ENCODE measurements around the gene CARMIL1. TPM values are rescaled to one million over a fixed set of nuclear protein-coding genes. Genes with fewer than 3 reads are reported as not detected.
A peak's percentile ranks its signal among the peaks of the same experiment; 100 is the strongest.

CARMIL1 gene
- total RNA-seq, 1 donor from 2014 or later = 14.5 TPM

DNA sequence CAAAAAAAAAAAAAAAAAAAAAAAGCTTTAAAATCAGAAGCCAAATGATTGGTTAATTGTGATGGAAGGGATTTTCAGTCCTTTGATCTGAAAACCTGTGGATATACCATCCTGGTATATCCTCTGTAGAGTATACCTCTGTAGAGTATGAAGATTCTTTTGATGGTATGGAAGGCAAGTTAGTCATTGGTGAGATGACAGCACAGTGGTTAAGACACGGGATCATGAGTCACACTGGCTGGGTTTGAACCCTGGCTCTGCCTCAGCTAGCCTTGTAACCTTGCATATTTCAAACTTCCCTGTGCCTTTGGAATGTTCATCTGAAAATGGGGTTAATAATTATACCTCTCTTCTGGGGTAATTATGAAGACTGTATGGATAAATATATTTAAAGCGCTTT lies 179.3 kb downstream of the CARMIL1 start:
- H3K9me3 Mint-ChIP-seq (ENCODE audit: low read depth) = no peaks in the 10 kb centered on the region

DNA sequence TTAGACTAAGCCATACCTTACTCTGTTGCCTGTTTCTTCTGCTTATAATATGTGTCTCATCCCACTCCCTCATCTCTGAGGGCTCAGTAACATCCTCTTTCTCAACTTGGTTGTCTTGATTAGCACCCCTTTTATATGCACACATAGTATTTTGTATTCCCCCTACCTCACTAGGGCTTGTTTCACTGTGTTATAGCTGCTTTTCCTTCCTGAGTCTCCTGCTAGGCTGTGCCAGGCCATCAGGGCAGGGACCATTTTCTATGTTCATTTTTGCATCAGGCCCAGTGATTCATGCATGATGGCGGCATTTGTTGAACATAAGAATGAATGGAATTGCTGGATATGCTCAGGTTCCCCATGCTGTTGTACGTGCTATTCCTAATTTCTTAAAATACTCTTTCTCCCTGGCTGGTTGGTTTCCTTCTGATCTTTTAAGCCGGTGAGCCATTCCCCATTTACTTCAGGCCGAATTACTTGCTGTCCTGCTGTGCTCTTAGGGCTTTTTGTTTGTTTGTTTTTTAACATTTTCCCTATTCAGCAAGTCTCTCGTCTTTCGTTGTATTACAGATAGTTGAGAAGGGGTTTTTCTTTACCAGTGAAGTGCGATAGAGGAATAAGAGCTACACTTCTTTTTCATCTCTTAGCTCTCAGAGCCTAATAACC lies 183.2 kb downstream of the CARMIL1 start:
- H3K27ac Mint-ChIP-seq (ENCODE audit: unreplicated experiment) = no peak overlapping the region
- H3K9me3 Mint-ChIP-seq (ENCODE audit: low read depth) = no peaks in the 10 kb centered on the region
- no peak for DNase-seq (ENCODE audit: low spot score)
- no peak overlapping the region for H3K4me3 Mint-ChIP-seq (ENCODE audit: unreplicated experiment)
- TF ChIP-seq, protein P1, sequence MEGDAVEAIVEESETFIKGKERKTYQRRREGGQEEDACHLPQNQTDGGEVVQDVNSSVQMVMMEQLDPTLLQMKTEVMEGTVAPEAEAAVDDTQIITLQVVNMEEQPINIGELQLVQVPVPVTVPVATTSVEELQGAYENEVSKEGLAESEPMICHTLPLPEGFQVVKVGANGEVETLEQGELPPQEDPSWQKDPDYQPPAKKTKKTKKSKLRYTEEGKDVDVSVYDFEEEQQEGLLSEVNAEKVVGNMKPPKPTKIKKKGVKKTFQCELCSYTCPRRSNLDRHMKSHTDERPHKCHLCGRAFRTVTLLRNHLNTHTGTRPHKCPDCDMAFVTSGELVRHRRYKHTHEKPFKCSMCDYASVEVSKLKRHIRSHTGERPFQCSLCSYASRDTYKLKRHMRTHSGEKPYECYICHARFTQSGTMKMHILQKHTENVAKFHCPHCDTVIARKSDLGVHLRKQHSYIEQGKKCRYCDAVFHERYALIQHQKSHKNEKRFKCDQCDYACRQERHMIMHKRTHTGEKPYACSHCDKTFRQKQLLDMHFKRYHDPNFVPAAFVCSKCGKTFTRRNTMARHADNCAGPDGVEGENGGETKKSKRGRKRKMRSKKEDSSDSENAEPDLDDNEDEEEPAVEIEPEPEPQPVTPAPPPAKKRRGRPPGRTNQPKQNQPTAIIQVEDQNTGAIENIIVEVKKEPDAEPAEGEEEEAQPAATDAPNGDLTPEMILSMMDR (IDR thresholded peaks at IDR 0.05) = no peak
- H3K27me3 Mint-ChIP-seq (ENCODE audit: low read depth) = no peaks in the 10 kb centered on the region
- peaks cover 9% of the 10 kb centered on the region for H3K4me1 Mint-ChIP-seq (ENCODE audit: low read depth)
- peaks cover 3% of the 10 kb centered on the region for H3K36me3 Mint-ChIP-seq (ENCODE audit: low read depth)

More for the DNA sequence above, 179.3 kb downstream of the CARMIL1 start:
- no peak for DNase-seq (ENCODE audit: low spot score)
- no peak overlapping the region for H3K4me3 Mint-ChIP-seq (ENCODE audit: unreplicated experiment)
- TF ChIP-seq, protein P1 (IDR thresholded peaks at IDR 0.05) = no peak
- peak overlapping the region; percentile 55 for H3K27ac Mint-ChIP-seq (ENCODE audit: unreplicated experiment)
- H3K4me1 Mint-ChIP-seq (ENCODE audit: low read depth) = peaks cover 9% of the 10 kb centered on the region
- peaks cover 2% of the 10 kb centered on the region for H3K36me3 Mint-ChIP-seq (ENCODE audit: low read depth)
- H3K27me3 Mint-ChIP-seq (ENCODE audit: low read depth) = no peaks in the 10 kb centered on the region

DNA sequence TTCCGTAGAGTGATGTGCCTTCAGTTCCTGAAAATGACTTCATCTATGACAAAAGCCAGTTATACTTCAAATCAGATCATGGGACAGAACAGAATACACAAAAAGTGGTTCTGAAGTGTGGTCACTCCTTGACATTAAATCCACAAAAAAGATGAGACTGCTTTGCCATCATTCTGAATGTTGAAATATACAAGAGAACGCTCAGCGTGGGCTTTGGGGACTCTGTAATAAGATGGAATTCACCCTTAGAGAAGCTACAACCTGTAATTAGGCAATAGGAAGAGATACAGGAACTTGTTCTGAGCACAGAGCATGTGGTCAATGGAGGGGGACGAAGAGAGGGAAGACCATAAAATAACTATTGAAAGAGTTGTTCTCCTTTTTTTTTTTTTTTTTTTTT lies 184.3 kb downstream of the CARMIL1 start:
- H3K36me3 Mint-ChIP-seq (ENCODE audit: low read depth) = peaks cover 3% of the 10 kb centered on the region
- H3K9me3 Mint-ChIP-seq (ENCODE audit: low read depth) = no peaks in the 10 kb centered on the region
- H3K27ac Mint-ChIP-seq (ENCODE audit: unreplicated experiment) = no peak overlapping the region
- TF ChIP-seq, protein P1 (IDR thresholded peaks at IDR 0.05) = no peak
- no peak for DNase-seq (ENCODE audit: low spot score)
- no peak overlapping the region for H3K4me3 Mint-ChIP-seq (ENCODE audit: unreplicated experiment)
- no peaks in the 10 kb centered on the region for H3K27me3 Mint-ChIP-seq (ENCODE audit: low read depth)
- peaks cover 5% of the 10 kb centered on the region for H3K4me1 Mint-ChIP-seq (ENCODE audit: low read depth)

DNA sequence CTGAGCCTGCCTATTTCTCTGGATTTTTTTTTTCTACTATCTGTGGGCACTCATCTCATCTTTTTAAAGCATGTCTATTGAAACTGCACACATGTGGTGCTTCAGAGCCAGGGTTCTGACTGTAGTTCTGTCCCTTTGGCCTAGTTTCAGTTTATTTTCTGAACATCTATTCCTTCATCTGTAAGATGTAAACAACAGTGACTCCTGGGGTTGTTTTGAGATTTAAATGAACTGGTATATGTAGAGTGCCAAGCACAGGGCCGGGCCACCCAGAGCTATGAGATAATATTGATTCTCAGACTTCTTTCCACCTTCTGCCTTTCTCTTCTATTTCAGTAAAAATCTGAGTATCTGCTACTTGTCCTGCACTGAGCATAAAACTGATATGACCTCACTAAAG lies 185.1 kb downstream of the CARMIL1 start:
- TF ChIP-seq, protein P1 (IDR thresholded peaks at IDR 0.05) = no peak
- Mint-ChIP-seq H3K4me1 (ENCODE audit: low read depth) (peaks cover 4% of the 10 kb centered on the region), H3K9me3 (ENCODE audit: low read depth) (no peaks in the 10 kb centered on the region), H3K27me3 (ENCODE audit: low read depth) (no peaks in the 10 kb centered on the region), H3K4me3 (ENCODE audit: unreplicated experiment) (no peak overlapping the region), H3K27ac (ENCODE audit: unreplicated experiment) (no peak overlapping the region), H3K36me3 (ENCODE audit: low read depth) (peaks cover 3% of the 10 kb centered on the region)
- no peak for DNase-seq (ENCODE audit: low spot score)

DNA sequence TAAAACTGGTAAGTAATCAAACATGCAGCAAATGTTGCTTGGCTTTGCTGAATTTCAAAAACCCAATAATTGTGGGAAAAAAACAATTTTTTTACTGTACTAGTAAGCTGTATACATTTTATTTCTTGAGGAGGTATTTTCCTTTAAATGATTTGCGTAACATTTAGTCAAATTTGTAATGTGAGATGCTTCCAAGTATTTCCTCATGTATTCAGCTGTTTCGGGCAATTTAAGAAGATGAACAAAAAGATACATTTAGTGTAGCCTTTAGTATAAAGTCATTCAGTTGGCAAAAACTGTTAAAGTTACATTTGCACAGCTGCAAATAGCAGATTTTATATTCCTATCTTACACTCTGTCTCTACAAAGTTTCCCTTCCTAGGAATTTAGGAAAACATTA lies 186.8 kb downstream of the CARMIL1 start:
- Mint-ChIP-seq H3K4me1 (ENCODE audit: low read depth) (peaks cover 6% of the 10 kb centered on the region), H3K9me3 (ENCODE audit: low read depth) (no peaks in the 10 kb centered on the region), H3K4me3 (ENCODE audit: unreplicated experiment) (no peak overlapping the region), H3K27ac (ENCODE audit: unreplicated experiment) (no peak overlapping the region), H3K27me3 (ENCODE audit: low read depth) (no peaks in the 10 kb centered on the region), H3K36me3 (ENCODE audit: low read depth) (peaks cover 3% of the 10 kb centered on the region)
- TF ChIP-seq, protein P1 (IDR thresholded peaks at IDR 0.05) = no peak
- no peak for DNase-seq (ENCODE audit: low spot score)

Measured in chondrocyte (in vitro differentiated cells).